Activated CD4-positive, alpha-beta T cell treated with anti-CD3 and anti-CD28 coated beads, Interleukin-2, Interleukin-6, amounts not matched to agents 100 ng/mL and 50 ng/mL, durations not matched to agents 16 hours and 8 hours (primary cell): ENCODE results near the gene MPG.
"Not testable (repeated sequence)": the region's sequence is repeated elsewhere in the genome, so short reads cannot be mapped to it uniquely, and the experiment has no call there.

Source experiments
- DNase-seq: peaks from one replicate; pipeline ENCODE4 v3.0.0-alpha.2; 2020

MPG gene

DNA sequence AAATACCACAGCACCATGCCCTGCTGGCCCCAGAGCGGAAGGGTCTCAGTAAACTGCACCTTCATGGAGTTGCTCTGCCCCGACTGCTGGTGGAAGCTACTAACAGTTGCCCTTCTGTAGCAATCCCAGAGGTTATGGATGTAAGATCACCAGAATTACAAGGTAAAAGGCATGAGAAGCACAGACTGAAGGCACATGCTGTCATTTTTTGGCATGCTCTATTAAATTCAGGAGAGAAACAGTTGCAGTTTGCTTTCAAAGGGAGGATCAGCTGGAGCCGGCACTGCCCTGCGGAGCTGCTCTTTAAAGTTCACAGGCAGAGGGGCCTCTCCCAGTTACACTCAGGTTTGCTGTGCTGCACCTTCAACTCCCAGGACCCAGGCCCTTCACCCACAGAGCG, 41.3 kb downstream of the MPG start:
- no peak for DNase-seq

DNA sequence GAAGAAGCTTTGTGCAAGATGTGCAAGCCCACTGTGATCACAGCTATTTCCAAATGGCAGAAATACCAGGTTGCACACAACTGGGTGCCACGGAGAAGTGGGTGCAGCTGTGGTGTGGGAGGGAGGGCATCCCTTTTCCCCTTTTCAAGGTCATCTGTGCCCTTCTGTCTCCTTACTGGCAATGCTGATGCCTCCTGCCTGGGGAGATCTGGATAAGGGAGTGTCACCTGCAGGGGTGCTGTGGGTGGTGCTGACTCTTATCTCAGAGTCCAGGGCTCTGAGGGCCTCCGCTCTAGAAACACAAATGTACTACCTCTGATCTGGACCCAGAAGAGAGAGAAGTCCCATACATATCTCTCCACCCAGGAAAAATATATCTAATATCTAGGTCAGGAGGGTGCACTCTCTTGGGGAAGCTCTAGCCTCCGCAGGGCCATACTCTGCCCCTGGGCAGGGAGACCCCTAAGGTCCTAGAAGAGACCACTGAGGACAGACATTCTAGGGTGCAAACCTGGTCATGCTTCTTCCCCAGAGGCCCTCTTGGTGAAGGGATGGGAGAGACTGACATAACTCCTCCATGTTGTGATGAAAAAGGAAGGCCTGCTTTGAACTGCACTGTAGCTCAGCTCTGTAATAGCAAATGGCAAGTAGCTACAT, 41.9 kb downstream of the MPG start:
- DNase-seq = no peak

DNA sequence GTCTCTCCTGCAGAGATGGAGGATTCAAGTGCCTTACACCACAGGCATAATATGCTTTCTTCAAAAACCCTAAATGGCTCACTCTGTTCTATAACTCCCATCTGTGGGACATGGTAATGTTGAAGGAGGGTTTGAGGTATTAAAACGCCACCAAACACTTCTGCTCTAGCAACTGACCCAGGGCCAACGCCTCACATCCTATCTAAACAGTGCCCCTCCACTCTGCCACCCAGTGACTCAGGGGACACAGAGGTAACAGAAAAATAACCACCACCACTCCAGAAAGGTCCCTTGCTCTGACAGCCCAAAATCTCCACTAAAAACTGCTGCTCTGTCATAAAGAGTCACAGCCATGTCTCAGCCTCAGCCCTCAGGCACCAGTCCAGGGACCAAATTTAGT, 42.7 kb downstream of the MPG start:
- DNase-seq = no peak

DNA sequence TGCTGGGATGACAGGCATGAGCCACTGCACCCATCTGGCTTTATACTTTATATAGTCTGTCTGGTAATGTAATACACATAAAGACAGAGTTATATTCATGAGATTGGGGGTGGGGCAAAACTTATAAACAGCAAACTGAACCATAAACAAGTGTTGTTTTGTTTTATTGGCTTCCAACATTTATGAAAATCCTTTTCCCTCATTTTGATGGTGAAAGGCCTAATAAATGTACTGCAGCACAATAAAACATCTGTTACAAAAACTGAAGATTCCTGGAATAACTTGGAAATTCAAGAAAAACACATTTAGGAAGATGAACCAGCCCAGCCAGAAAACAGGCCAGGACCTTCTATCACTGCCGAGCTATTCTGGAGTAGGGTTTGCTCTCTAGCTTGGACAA, 44.3 kb downstream of the MPG start:
- no peak for DNase-seq

DNA sequence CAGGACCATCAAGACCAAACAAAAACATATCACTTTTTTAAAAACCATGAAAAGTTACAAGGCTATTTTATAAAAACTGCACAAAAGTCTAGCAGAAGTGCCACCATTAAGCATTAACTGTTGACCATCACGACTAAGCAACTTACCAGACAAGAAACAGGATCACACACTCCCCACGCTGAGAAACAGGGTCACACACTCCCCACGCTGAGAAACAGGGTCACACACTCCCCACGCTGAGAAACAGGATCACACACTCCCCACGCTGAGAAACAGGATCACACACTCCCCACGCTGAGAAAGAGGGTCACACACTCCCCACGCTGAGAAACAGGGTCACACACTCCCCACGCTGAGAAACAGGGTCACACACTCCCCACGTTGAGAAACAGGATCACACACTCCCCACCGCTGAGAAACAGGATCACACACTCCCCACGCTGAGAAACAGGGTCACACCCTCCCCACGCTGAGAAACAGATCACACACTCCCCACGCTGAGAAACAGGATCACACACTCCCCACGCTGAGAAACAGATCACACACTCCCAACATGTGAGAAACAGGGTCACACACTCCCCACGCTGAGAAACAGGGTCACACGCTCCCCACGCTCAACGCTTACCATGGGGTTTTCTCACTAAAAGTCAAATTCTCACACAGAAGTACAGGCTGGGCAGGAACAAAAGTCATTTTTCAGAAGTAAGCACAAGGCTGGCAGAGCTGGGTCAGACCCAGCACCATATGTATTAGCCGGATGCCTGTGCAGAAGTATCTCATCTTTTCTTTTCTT, 45.7 kb downstream of the MPG start:
- not testable (repeated sequence) for DNase-seq

DNA sequence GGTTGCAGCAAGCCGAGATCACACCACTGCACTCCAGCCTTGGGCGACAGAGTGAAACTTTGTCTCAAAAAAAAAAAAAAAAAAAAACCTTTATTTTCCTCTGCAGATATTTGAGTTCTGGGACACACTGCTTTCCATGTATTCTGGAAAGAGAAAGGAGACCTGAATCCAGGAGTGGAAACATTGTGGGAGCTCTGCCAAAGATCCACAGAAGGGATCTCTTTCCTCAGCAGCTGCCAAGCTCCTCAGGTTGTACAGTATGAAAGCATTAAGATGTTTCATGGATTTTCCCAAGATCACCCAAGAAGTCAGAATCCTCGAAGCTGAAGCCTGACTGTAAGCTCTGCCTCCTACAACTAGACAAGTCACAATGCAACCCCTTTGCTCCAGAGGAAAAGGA, 47.0 kb downstream of the MPG start:
- no peak for DNase-seq

DNA sequence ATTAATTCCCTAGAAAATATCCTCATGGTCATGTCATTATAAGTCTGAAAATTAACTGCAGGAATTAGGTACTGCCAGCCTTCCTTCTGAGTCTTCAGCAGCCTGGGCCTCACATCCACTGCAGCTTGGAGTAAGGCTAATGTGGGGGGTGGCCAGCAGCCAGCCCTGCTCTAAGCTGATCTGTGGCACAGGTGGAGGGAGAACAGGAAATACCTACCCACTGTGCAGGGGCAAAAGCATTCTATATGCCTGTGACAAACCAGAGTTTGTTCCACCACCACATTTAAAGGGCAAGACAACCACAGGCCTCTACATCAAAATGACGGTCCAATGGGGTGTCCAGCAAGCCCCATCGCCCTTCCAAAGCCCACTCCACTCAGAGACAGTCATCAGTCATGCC, 51.0 kb downstream of the MPG start:
- no peak for DNase-seq

DNA sequence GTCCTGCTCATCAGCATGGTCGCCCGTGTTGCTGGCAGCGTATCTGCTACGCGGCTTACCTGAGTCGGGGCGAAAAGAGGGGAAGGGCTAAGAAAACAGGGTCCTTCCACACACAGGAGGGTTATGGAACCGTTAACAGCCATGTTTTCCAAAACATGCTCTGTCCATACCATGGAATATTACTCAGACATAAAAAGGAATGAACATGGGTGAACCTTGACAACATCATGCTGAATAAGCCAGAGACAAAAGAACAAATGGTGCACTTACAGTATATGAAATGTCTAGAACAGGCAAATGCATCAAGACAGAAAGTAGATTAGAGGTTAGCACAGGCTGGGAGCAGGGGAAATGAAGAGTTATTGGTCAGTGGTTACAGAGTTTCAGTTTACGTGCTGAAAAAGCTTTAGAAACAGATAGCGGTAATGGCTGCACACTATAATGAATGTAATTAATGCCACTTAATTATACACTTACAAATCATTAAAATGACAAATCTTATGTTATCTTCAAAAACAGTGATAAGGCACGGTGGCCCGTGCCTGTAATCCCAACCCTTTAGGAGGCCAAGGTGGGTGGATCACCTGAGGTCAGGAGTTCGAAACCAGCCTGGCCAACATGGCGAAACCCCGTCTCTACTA, 52.6 kb downstream of the MPG start:
- DNase-seq = no peak

DNA sequence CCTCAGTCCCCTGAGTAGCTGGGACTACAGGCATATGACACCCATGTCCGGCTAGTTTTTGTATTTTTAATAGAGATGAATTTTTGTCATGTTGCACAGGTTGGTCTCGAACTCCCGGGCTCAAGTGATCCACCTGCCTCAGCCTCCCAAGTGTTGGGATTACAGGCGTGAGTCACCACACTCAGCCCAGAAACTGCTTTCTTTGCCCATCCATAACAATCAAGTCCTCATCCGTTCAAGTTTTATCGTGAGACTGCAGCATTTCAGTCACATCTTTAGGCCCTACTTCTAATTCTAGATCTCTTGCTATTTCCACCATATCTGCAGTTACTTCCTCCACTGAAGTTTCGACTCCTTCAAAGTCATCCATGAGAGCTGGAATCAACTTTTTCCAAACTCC, 54.1 kb downstream of the MPG start:
- no peak for DNase-seq

DNA sequence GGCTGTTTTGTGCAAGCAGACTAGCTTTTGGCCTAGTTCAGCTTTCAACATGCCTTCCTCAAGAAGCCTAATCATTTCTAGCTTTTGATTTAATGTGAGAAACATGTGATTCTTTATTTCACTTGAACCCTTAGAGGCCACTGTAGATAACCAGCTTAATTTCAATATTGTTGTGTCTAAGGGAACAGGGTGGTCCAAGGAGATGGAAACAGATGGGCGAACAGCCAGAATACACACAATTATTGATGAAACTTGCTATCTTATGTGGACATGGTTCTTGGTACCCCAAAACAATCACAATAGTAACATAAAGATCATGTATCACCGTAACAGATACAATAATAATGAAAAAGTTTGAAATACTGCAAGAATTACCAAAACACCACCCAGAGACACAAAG, 55.7 kb downstream of the MPG start:
- DNase-seq = no peak
